Kidney epithelial cell (primary cell): ENCODE measurements around the gene GINM1. TPM values are rescaled to one million over a fixed set of nuclear protein-coding genes. Genes with fewer than 3 reads are reported as not detected.

Experiments
- DNase-seq: peaks from one replicate; pipeline ENCODE4 v3.0.0-alpha.2; 2010; ENCODE audit warnings: low read depth
- H3K27me3 ChIP-seq: 2 replicates; pipeline ENCODE4 v1.6.0; 2011; ENCODE audit warnings: low read length; ENCODE audit not compliant: control insufficient read depth, insufficient read depth
- H3K36me3 ChIP-seq: 2 replicates; pipeline ENCODE4 v1.5.1; 2011; ENCODE audit warnings: low read length; ENCODE audit not compliant: control insufficient read depth, insufficient read depth
- H3K4me3 ChIP-seq: 2 replicates; pipeline ENCODE4 v1.5.1; 2011; ENCODE audit warnings: low read depth, mild to moderate bottlenecking, control low read depth, low read length
- total RNA-seq: library from RNA; depleted of rRNA; stranded (reverse); fragments of >200 nt; gene quantifications from 2 replicates; pipeline ENCODE4 v1.2.3, GENCODE V29; 2015
- TF ChIP-seq, protein P1 (sequence below): IDR thresholded peaks from 2 replicates; pipeline ENCODE4 v1.5.1; 2011; ENCODE audit warnings: mild to moderate bottlenecking, moderate library complexity, low read length, control low read depth, inconsistent platforms; ENCODE audit not compliant: insufficient read depth, poor library complexity, severe bottlenecking

The GINM1 gene
- total RNA-seq, 1 donor from 2014 or later: 39.1 TPM

DNA sequence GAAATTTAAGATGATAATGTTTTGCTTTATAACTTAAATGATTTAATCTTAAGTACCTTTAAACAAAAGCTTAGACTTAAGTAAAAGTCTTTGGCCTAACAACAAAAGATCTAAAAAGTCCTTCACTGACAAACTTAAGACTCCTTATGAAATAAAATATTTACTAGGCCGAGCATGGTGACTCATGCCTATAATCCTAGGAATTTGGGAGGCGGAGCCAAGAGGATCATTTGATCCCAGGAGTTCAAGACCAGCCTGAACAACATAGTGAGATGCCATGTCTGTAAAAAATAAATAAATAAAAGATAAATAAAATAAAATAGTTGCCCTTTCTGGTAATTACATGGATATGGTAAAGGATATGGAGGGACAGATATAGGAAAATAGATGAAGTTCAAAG, 69.9 kb downstream of the GINM1 start:
- Histone ChIP-seq H3K4me3 (no peak overlapping the region), H3K36me3 (peaks cover 1% of the 10 kb centered on the region), H3K27me3 (no peaks in the 10 kb centered on the region)
- TF ChIP-seq, protein P1, sequence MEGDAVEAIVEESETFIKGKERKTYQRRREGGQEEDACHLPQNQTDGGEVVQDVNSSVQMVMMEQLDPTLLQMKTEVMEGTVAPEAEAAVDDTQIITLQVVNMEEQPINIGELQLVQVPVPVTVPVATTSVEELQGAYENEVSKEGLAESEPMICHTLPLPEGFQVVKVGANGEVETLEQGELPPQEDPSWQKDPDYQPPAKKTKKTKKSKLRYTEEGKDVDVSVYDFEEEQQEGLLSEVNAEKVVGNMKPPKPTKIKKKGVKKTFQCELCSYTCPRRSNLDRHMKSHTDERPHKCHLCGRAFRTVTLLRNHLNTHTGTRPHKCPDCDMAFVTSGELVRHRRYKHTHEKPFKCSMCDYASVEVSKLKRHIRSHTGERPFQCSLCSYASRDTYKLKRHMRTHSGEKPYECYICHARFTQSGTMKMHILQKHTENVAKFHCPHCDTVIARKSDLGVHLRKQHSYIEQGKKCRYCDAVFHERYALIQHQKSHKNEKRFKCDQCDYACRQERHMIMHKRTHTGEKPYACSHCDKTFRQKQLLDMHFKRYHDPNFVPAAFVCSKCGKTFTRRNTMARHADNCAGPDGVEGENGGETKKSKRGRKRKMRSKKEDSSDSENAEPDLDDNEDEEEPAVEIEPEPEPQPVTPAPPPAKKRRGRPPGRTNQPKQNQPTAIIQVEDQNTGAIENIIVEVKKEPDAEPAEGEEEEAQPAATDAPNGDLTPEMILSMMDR: no peak
- DNase-seq: no peak

Other genes starting within 250 kb of the GINM1 start
- 30.4 and 30.7 TPM in 2 replicates for gene TAB2, start 248.7 kb upstream of the GINM1 start, total RNA-seq
- gene SUMO4, start 166.1 kb upstream of the GINM1 start, total RNA-seq: 0.96 TPM in 1 of 2 replicates, not detected in the other
- not detected in 2 replicates for gene ZC3H12D, start 81.4 kb upstream of the GINM1 start, total RNA-seq
- gene PPIL4, start 20.3 kb upstream of the GINM1 start, total RNA-seq: 26.5 and 34.6 TPM in 2 replicates
- gene KATNA1, start 82.3 kb downstream of the GINM1 start, total RNA-seq: 16.7 and 17.9 TPM in 2 replicates
- 20.5 and 23.2 TPM in 2 replicates for gene LATS1, start 151.7 kb downstream of the GINM1 start, total RNA-seq
- 26.5 and 26.9 TPM in 2 replicates for gene NUP43, start 180.2 kb downstream of the GINM1 start, total RNA-seq
- gene PCMT1, start 183.4 kb downstream of the GINM1 start, total RNA-seq: 110 and 112 TPM in 2 replicates